Upper lobe of left lung (tissue), 6 donors: ENCODE data around the gene ASB2. TPM values are rescaled to one million over a fixed set of nuclear protein-coding genes. Genes with fewer than 3 reads are reported as not detected.
A peak's percentile ranks its signal among the peaks of the same experiment; 100 is the strongest.

ENCODE experiments used
- ATAC-seq, 2 donors: fragments of 200-7000 bp; cut with Tn5 transposase; one replicate each; pipeline ENCODE4 v1.9.1; 2022; ENCODE audit warnings: mild to moderate bottlenecking in 2 of 2, moderate library complexity in 2 of 2; ENCODE audit not compliant: low FRiP score in 2 of 2
- DNase-seq, 2 donors: peaks; one replicate each; pipeline ENCODE4 v3.0.0-alpha.2; 2019 to 2020
- H3K27ac ChIP-seq, 4 donors: fragments of 200-600 bp; sonication (generic); one replicate each; pipeline ENCODE4 v1.5.1; 2016 to 2019
- H3K27me3 ChIP-seq, 4 donors: fragments of 200-600 bp; sonication (generic); one replicate each; pipeline ENCODE4 v1.5.1; 2017 to 2019
- H3K36me3 ChIP-seq, 4 donors: fragments of 200-600 bp; sonication (generic); one replicate each; pipeline ENCODE4 v1.5.1; 2016 to 2019
- H3K4me1 ChIP-seq, 4 donors: fragments of 200-600 bp; sonication (generic); one replicate each; pipeline ENCODE4 v1.5.1; 2018 to 2019
- H3K4me3 ChIP-seq, 4 donors: fragments of 200-600 bp; sonication (generic); one replicate each; pipeline ENCODE4 v1.5.1; 2017 to 2019; ENCODE audit warnings: mild to moderate bottlenecking in 2 of 4, moderate library complexity in 1 of 4
- H3K9me3 ChIP-seq, 4 donors: fragments of 200-600 bp; sonication (generic); one replicate each; pipeline ENCODE4 v1.5.1; 2018 to 2019
- EP300 ChIP-seq, 4 donors: sonication (generic); formaldehyde crosslinking; IDR thresholded peaks; one replicate each; pipeline ENCODE4 v1.5.1; 2017; ENCODE audit warnings: antibody characterized with exemption in 4 of 4, control low read depth in 2 of 4
- POLR2A ChIP-seq, 4 donors: fragments of 450-650 bp; IDR thresholded peaks; one replicate each; pipeline ENCODE4 v1.5.1; 2016 to 2017; ENCODE audit warnings: antibody characterized with exemption in 4 of 4, mild to moderate bottlenecking in 2 of 4
- POLR2AphosphoS5 ChIP-seq, 2 donors: sonication (generic); formaldehyde crosslinking; IDR thresholded peaks; one replicate each; pipeline ENCODE4 v1.5.1; 2017; ENCODE audit warnings: antibody characterized with exemption in 2 of 2
- WGBS, 2 donors: methylation state at CpG; one replicate each; pipeline ENCODE4 v1.1.5; 2017 to 2018; 5-methylcytosine and 5-hydroxymethylcytosine counted together
- total RNA-seq, 6 donors: library from RNA; depleted of rRNA in 4 of 6; stranded (reverse); fragments of >200 nt in 4 of 6; gene quantifications; one replicate each; pipeline versions ENCODE4 v1.1.0 to v1.2.1, GENCODE V29; 2016 to 2021
- TF ChIP-seq, protein P1 (sequence below), 6 experiments: fragments of 450-650 bp in 4 of 6; fragments of 200-600 bp in 2 of 6; sonication (generic) in 2 of 6; IDR thresholded peaks; one replicate each; pipeline ENCODE4 v1.5.1; 2016 to 2019; ENCODE audit warnings: antibody characterized with exemption in 6 of 6
- donor health status: DM: no; HTN: no; CAD: no; lungs with moderate emphysema.
- donor health status: DM: no; HTN: yes; CAD: no; lungs with severe emphysema.

The ASB2 gene
- total RNA-seq, 6 donors from 2014 or later = 0.76 to 2.2 (median 1.9) TPM; not detected in 1

DNA sequence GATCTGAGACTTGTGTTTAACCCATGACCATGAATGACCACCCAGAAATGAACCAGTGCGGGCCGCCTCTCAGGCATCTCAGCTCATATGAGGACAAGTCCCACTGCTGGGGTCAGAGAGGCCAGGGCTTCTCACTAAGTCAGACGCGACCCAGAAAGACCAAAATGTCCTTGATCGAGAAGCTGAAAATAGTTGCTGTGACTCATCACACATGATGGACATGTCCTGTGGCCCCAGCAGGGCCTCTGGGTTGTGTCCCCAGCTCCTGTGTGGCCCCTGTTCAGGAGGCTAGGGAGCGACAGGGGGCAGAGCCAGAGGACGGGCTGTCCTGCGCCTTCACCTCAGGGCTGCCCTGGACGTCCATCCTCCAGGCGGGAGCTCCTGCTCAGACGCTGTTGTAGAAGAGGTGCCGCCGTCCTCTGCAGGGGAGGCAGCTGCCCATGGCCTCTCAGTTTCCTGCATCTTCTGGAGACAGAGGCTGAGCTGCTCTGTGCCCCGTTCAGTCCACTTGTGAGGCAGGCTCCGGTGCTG, 78.2 kb downstream of the ASB2 start:
- H3K36me3 ChIP-seq = no peaks in the 10 kb centered on the region
- 80% methylated on average over 2 to 15 of the region's 15 CpGs for WGBS, 2 donors
- ATAC-seq = no peak
- H3K4me1 ChIP-seq = peaks cover 0 to 1% (median 0%) of the 10 kb centered on the region in 4 donors
- no peak overlapping the region for H3K4me3 ChIP-seq
- H3K9me3 ChIP-seq = no peaks in the 10 kb centered on the region
- H3K27me3 ChIP-seq = no peaks in the 10 kb centered on the region
- DNase-seq = peak in 1 of 2 donors; percentile 51
- TF ChIP-seq POLR2AphosphoS5 (IDR thresholded peaks at IDR 0.05) (no peak), POLR2A (IDR thresholded peaks at IDR 0.05) (no peak), EP300 (IDR thresholded peaks at IDR 0.05) (no peak)
- TF ChIP-seq, protein P1, sequence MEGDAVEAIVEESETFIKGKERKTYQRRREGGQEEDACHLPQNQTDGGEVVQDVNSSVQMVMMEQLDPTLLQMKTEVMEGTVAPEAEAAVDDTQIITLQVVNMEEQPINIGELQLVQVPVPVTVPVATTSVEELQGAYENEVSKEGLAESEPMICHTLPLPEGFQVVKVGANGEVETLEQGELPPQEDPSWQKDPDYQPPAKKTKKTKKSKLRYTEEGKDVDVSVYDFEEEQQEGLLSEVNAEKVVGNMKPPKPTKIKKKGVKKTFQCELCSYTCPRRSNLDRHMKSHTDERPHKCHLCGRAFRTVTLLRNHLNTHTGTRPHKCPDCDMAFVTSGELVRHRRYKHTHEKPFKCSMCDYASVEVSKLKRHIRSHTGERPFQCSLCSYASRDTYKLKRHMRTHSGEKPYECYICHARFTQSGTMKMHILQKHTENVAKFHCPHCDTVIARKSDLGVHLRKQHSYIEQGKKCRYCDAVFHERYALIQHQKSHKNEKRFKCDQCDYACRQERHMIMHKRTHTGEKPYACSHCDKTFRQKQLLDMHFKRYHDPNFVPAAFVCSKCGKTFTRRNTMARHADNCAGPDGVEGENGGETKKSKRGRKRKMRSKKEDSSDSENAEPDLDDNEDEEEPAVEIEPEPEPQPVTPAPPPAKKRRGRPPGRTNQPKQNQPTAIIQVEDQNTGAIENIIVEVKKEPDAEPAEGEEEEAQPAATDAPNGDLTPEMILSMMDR (IDR thresholded peaks at IDR 0.05) = no peak
- H3K27ac ChIP-seq = no peak overlapping the region

DNA sequence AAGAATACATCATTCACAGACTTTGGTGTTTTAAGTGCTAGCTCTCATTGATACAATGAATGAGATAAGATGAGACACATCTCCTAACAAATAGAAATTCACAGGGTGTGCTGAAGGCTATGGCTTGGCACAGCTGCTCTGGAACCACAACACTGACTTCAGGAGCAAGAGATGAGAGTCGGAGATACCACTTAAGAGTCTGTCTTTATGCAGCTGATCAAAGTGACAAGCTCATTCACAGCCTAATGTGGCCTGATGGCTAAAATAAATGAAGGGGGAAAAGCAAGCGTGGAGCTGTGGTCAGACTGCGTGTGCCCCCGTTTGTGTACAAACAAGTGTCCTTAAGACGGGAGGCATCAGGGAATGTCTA, 78.9 kb downstream of the ASB2 start:
- Histone ChIP-seq H3K4me1 (peaks cover 0 to 3% (median 0%) of the 10 kb centered on the region in 4 donors), H3K4me3 (no peak overlapping the region), H3K27me3 (no peaks in the 10 kb centered on the region), H3K9me3 (no peaks in the 10 kb centered on the region), H3K36me3 (no peaks in the 10 kb centered on the region), H3K27ac (no peak overlapping the region)
- DNase-seq (no peak), ATAC-seq (no peak)
- 87 to 88% methylated on average over 5 of the region's 5 CpGs for WGBS, 2 donors
- TF ChIP-seq EP300 (IDR thresholded peaks at IDR 0.05) = no peak
- TF ChIP-seq POLR2AphosphoS5 (IDR thresholded peaks at IDR 0.05) = no peak
- TF ChIP-seq POLR2A (IDR thresholded peaks at IDR 0.05) = no peak
- TF ChIP-seq, protein P1 (IDR thresholded peaks at IDR 0.05) = no peak

DNA sequence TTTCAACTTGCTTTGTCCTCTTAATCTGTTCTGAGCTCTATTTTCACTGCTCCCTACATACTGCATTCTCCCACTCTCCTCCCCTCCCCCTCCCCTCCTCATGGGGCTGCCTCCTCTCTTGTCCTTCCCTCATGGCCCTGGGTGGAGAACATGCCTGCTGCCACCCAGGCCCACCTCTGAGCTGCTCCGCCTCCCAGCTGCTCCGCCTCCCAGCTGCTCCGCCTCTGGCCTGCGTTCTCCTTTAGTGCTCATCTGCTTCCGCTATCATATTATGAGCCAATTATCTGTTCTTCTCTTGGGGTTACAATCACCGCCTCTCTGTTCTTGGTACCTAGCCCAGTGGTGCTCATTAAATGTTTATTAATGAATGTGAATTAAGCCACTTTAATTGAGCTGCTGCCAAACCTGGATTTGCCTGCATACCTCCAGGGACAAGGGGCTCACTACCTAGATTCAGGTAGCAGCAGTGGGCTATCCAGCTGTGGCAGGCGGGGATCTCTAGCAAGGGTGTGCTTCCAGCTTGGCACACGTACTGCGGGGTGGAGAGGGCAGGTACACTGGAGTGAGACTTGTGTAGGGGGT, 81.3 kb downstream of the ASB2 start:
- Histone ChIP-seq H3K4me3 (no peak overlapping the region), H3K9me3 (no peaks in the 10 kb centered on the region), H3K36me3 (no peaks in the 10 kb centered on the region), H3K4me1 (peaks cover 0 to 3% (median 0%) of the 10 kb centered on the region in 4 donors), H3K27ac (no peak overlapping the region), H3K27me3 (no peaks in the 10 kb centered on the region)
- 84 to 87% methylated on average over 9 of the region's 9 CpGs for WGBS, 2 donors
- TF ChIP-seq POLR2AphosphoS5 (IDR thresholded peaks at IDR 0.05) = no peak
- no peak for TF ChIP-seq POLR2A (IDR thresholded peaks at IDR 0.05)
- TF ChIP-seq, protein P1 (IDR thresholded peaks at IDR 0.05) = no peak
- TF ChIP-seq EP300 (IDR thresholded peaks at IDR 0.05) = no peak
- no peak for DNase-seq
- no peak for ATAC-seq

DNA sequence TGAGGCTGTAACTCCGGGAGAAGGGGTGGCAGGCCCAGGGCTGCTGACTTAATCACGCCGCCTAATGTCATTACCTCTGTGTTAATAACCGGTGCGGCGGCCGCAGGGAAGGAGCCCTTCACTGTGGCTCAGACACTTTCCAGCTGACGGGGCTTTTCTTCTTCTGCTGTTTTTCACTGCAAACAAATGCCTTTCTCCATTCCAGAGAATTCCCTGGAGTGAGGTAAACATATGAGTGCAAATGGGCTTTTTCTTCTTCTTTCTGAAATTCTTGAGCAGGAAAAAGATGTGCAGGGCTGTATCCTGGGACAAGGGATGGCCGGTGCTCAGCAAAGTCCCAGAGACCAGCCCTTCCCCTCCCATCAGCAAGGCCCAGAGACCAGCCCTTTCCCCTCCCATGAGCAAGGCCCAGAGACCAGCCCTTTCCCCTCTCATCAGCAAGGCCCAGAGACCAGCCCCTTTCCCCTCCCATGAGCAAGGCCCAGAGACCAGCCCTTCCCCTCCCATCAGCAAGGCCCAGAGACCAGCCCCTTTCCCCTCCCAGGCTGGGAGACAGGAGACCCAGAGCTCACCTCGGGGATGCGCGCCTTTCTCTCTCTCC, 82.6 kb downstream of the ASB2 start:
- WGBS, 2 donors = 71 to 81% methylated on average over 12 of the region's 12 CpGs
- no peak for DNase-seq
- Histone ChIP-seq H3K27ac (no peak overlapping the region), H3K27me3 (no peaks in the 10 kb centered on the region), H3K36me3 (no peaks in the 10 kb centered on the region), H3K4me1 (peaks cover 0 to 3% (median 0%) of the 10 kb centered on the region in 4 donors), H3K9me3 (no peaks in the 10 kb centered on the region), H3K4me3 (no peak overlapping the region)
- TF ChIP-seq POLR2A (IDR thresholded peaks at IDR 0.05) (no peak), EP300 (IDR thresholded peaks at IDR 0.05) (no peak), POLR2AphosphoS5 (IDR thresholded peaks at IDR 0.05) (no peak)
- TF ChIP-seq, protein P1 (IDR thresholded peaks at IDR 0.05) = no peak
- ATAC-seq = no peak
